Measurements from ENCODE around the gene ARHGEF26. TPM values are rescaled to one million over a fixed set of nuclear protein-coding genes. Genes with fewer than 3 reads are reported as not detected.

ARHGEF26 gene
- polyA plus RNA-seq, 3 donors: 0.05 TPM; not detected in 2

GRCh38 chr3:154142608-154143007, 21.4 kb downstream of the ARHGEF26 start:
- Histone ChIP-seq H3K9ac (ENCODE audit: insufficient read depth, low read length, poor library complexity, severe bottlenecking) (no peak overlapping the region), H3K9me3 (replicated peaks in 1 of 2; ENCODE audit: control insufficient read depth in 1 of 2, insufficient read depth in 1 of 2, low read length in 2 of 2) (no peaks in the 10 kb centered on the region), H3K4me1 (ENCODE audit: control insufficient read depth in 1 of 2, insufficient read depth in 2 of 2, low read length in 2 of 2) (no peaks in the 10 kb centered on the region), H3K4me3 (replicated peaks in 1 of 3; ENCODE audit: low read depth in 2 of 3, low read length in 3 of 3) (no peak overlapping the region), H3K36me3 (replicated peaks in 1 of 2; ENCODE audit: control insufficient read depth in 1 of 2, insufficient read depth in 2 of 2, low read length in 2 of 2) (no peaks in the 10 kb centered on the region), H3K27me3 (ENCODE audit: control insufficient read depth in 2 of 2, insufficient read depth in 2 of 2, low read length in 2 of 2) (no peaks in the 10 kb centered on the region), H3K79me2 (ENCODE audit: insufficient read depth, low read length) (no peaks in the 10 kb centered on the region), H4K20me1 (ENCODE audit: insufficient read depth, low read length) (no peaks in the 10 kb centered on the region), H2AFZ (ENCODE audit: insufficient read depth, low read depth, low read length, poor library complexity, severe bottlenecking) (no peak overlapping the region), H3K4me2 (replicated peaks; ENCODE audit: extremely low read depth, low read length, poor library complexity, severe bottlenecking) (no peak overlapping the region), H3K27ac (ENCODE audit: low read depth in 1 of 2, low read length in 2 of 2) (no peak overlapping the region)
- DNase-seq: no peak
- intact Hi-C loops (cut with micrococcal nuclease): no loop called here
- Mint-ChIP-seq H3K36me3 (no peaks in the 10 kb centered on the region), H3K4me3 (no peak overlapping the region), H3K27ac (no peak overlapping the region), H3K27me3 (ENCODE audit: low read depth in 3 of 3) (peaks cover 2 to 3% (median 2%) of the 10 kb centered on the region in 3 donors), H3K9me3 (no peaks in the 10 kb centered on the region), H3K4me1 (no peaks in the 10 kb centered on the region)
- WGBS (ENCODE audit: insufficient coverage): 88% methylated on average over 2 of the region's 2 CpGs
- no peak for TF ChIP-seq CTCF (IDR thresholded peaks at IDR 0.05)

GRCh38 chr3:154143873-154144272, 22.7 kb downstream of the ARHGEF26 start:
- no peak overlapping the region for H3K27ac ChIP-seq (ENCODE audit: low read depth in 1 of 2, low read length in 2 of 2)
- H3K9ac ChIP-seq (ENCODE audit: insufficient read depth, low read length, poor library complexity, severe bottlenecking): no peak overlapping the region
- no peak overlapping the region for H2AFZ ChIP-seq (ENCODE audit: insufficient read depth, low read depth, low read length, poor library complexity, severe bottlenecking)
- H3K27me3 Mint-ChIP-seq (ENCODE audit: low read depth in 3 of 3): peaks cover under 1 to 3% (median 2%) of the 10 kb centered on the region in 3 donors
- no peaks in the 10 kb centered on the region for H3K27me3 ChIP-seq (ENCODE audit: control insufficient read depth in 2 of 2, insufficient read depth in 2 of 2, low read length in 2 of 2)
- no peaks in the 10 kb centered on the region for H3K4me1 Mint-ChIP-seq
- no peak overlapping the region for H3K4me2 ChIP-seq (replicated peaks; ENCODE audit: extremely low read depth, low read length, poor library complexity, severe bottlenecking)
- no peak for TF ChIP-seq CTCF (IDR thresholded peaks at IDR 0.05)
- H4K20me1 ChIP-seq (ENCODE audit: insufficient read depth, low read length): no peaks in the 10 kb centered on the region
- H3K4me3 Mint-ChIP-seq: no peak overlapping the region
- H3K79me2 ChIP-seq (ENCODE audit: insufficient read depth, low read length): no peaks in the 10 kb centered on the region
- no peaks in the 10 kb centered on the region for H3K9me3 Mint-ChIP-seq
- H3K27ac Mint-ChIP-seq: no peak overlapping the region
- intact Hi-C loops (cut with micrococcal nuclease): no loop called here
- DNase-seq: no peak
- WGBS (ENCODE audit: insufficient coverage): 85% methylated on average over 2 of the region's 2 CpGs
- no peaks in the 10 kb centered on the region for H3K36me3 Mint-ChIP-seq
- no peaks in the 10 kb centered on the region for H3K4me1 ChIP-seq (ENCODE audit: control insufficient read depth in 1 of 2, insufficient read depth in 2 of 2, low read length in 2 of 2)
- H3K4me3 ChIP-seq (replicated peaks in 1 of 3; ENCODE audit: low read depth in 2 of 3, low read length in 3 of 3): no peak overlapping the region
- no peaks in the 10 kb centered on the region for H3K9me3 ChIP-seq (replicated peaks in 1 of 2; ENCODE audit: control insufficient read depth in 1 of 2, insufficient read depth in 1 of 2, low read length in 2 of 2)
- H3K36me3 ChIP-seq (replicated peaks in 1 of 2; ENCODE audit: control insufficient read depth in 1 of 2, insufficient read depth in 2 of 2, low read length in 2 of 2): no peaks in the 10 kb centered on the region
